Body of pancreas (tissue), 4 donors: ENCODE data around the gene MMUT. TPM values are rescaled to one million over a fixed set of nuclear protein-coding genes. Genes with fewer than 3 reads are reported as not detected.

Experiments
- ATAC-seq: fragments of 150-250 bp; one replicate; pipeline ENCODE4 v1.9.1; 2016
- DNase-seq, 4 donors: peaks; one replicate each; pipeline ENCODE4 v3.0.0-alpha.2; 2019
- H3K27ac ChIP-seq, 4 donors: fragments of 200-600 bp; sonication (generic); 1 replicate in 3 of 4; 2 replicates in 1 of 4; pipeline versions ENCODE4 v1.5.1 to v1.6.1; 2016 to 2019; ENCODE audit warnings: mild to moderate bottlenecking in 1 of 4, mixed read lengths in 1 of 4, moderate library complexity in 1 of 4
- H3K27me3 ChIP-seq, 2 donors: fragments of 200-600 bp; sonication (generic); one replicate each; pipeline ENCODE4 v1.6.0; 2016; ENCODE audit warnings: mild to moderate bottlenecking in 1 of 2
- H3K36me3 ChIP-seq, 2 donors: fragments of 200-600 bp; sonication (generic); replicated peaks in 1 of 2; 2 replicates each; pipeline ENCODE4 v1.5.1; 2016; ENCODE audit warnings: low read depth in 2 of 2; ENCODE audit not compliant: insufficient read depth in 1 of 2
- H3K4me1 ChIP-seq: fragments of 200-600 bp; sonication (generic); one replicate; pipeline ENCODE4 v1.6.0; 2016
- H3K4me3 ChIP-seq, 2 donors: fragments of 200-600 bp; sonication (generic); 1 replicate in 1 of 2; 2 replicates in 1 of 2; pipeline ENCODE4 v1.5.1; 2016 to 2019
- H3K9me3 ChIP-seq, 3 donors: fragments of 200-600 bp; sonication (generic); 1 replicate in 2 of 3; 2 replicates in 1 of 3; pipeline ENCODE4 v1.5.1; 2016
- POLR2A ChIP-seq, 3 donors: fragments of 450-650 bp; IDR thresholded peaks; one replicate each; pipeline ENCODE4 v1.6.1; 2016; ENCODE audit warnings: antibody characterized with exemption in 3 of 3, mild to moderate bottlenecking in 2 of 3
- WGBS, 2 donors: methylation state at CpG; one replicate each; pipeline ENCODE4 v1.1.5; 2017; 5-methylcytosine and 5-hydroxymethylcytosine counted together
- intact Hi-C: fragments of 100-400 bp; cut with DNase I; formaldehyde crosslinking; loops from one replicate; pipeline ENCODE4 v1.15.1; 2023
- total RNA-seq, 2 donors: library from RNA; depleted of rRNA; stranded (reverse); fragments of >200 nt; gene quantifications; one replicate each; pipeline ENCODE4 v1.1.0, GENCODE V29; 2016
- TF ChIP-seq, protein P1 (sequence below), 7 experiments: fragments of 450-650 bp in 4 of 7; fragments of 200-600 bp in 3 of 7; sonication (generic) in 3 of 7; IDR thresholded peaks; one replicate each; pipeline ENCODE4 v1.5.1; 2016 to 2019; ENCODE audit warnings: antibody characterized with exemption in 7 of 7

MMUT gene
- total RNA-seq: 10 to 100 TPM in 1 of 2 donors, 1 to 10 TPM in 1; 8.3 to 10.5 TPM

DNA sequence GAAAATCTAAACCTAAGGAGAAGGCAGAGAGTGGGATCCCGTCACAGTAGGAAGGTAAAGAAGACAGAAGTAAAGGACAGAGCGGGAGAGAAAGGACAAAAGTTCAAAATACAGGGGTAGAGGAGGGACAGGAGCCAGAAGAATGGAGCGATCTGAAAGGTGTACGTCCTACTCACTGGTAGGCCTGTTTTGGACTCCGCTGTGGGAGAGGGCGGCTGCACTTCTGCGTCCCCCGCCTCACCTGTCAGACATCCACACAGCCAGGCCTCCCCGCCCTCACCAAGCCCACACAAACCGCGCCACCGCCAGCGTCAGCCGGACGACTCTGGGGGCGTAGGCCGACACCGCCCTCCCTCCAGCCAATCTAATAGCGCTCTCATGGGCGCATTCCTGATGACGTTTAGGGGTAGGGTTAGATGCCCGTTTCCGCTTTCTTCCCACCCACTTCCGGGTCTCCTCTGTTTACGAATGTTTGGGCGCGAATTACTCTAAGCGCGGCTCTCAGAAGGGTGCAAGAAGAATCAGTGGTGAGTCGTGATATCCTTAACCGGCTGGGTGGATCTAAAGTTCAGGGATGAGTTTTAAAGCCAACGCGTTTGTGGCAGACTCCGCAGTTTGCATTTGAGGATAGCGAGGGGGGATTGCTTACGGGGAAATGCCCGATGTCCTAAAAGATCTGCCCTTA, at the start of gene MMUT, which contains the start of gene CENPQ:
TSS of gene MMUT (minus strand) at position 327 of the 685 bp plus-strand sequence. CDS start 3,787 bp downstream, outside the sequence.
TSS of gene CENPQ (plus strand) at position 444 of the 685 bp plus-strand sequence. CDS start 6,807 bp downstream, outside the sequence.
- TF ChIP-seq, protein P1, sequence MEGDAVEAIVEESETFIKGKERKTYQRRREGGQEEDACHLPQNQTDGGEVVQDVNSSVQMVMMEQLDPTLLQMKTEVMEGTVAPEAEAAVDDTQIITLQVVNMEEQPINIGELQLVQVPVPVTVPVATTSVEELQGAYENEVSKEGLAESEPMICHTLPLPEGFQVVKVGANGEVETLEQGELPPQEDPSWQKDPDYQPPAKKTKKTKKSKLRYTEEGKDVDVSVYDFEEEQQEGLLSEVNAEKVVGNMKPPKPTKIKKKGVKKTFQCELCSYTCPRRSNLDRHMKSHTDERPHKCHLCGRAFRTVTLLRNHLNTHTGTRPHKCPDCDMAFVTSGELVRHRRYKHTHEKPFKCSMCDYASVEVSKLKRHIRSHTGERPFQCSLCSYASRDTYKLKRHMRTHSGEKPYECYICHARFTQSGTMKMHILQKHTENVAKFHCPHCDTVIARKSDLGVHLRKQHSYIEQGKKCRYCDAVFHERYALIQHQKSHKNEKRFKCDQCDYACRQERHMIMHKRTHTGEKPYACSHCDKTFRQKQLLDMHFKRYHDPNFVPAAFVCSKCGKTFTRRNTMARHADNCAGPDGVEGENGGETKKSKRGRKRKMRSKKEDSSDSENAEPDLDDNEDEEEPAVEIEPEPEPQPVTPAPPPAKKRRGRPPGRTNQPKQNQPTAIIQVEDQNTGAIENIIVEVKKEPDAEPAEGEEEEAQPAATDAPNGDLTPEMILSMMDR (IDR thresholded peaks at IDR 0.05): peak in 2 of 7 experiments; percentile 0 to 19
- TF ChIP-seq POLR2A (IDR thresholded peaks at IDR 0.05): peak; percentile 72 to 96 (median 95)
- ATAC-seq: peak; percentile 100
- H3K4me1 ChIP-seq: peaks cover 27% of the 10 kb centered on the region
- H3K27me3 ChIP-seq: no peaks in the 10 kb centered on the region
- H3K36me3 ChIP-seq: peaks cover 0 to 4% of the 10 kb centered on the region in 2 donors
- intact Hi-C loops: no loop called here
- DNase-seq: peak; percentile 93 to 97 (median 94)
- 0% methylated on average over 31 to 37 of the region's 37 CpGs for WGBS, 2 donors
- peak within 1 kb of the TSS; percentile 70 to 92 (median 88) for H3K27ac ChIP-seq
- peak within 1 kb of the TSS; percentile 53 to 57 for H3K4me3 ChIP-seq
- H3K9me3 ChIP-seq: no peaks in the 10 kb centered on the region

DNA sequence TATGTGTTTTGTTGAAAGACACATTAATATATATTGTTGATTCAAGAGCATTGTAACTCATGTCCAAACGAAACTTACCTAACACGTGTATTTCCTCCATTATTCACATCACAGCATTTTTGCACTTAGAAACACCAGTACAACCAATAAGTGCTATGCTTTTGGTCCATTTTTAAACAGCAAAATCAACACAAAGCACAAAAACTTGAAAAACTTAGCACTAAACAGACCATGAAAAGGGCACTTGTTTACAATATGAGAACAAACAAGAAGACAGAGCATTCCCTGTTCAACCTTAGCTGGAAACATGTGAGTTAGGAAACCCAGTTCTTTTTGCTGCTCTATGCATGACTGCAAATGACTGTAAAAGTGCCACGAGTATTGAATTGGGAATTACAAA, 46.3 kb upstream of the MMUT start:
- WGBS, 2 donors: 82 to 83% methylated on average over 3 of the region's 3 CpGs
- ATAC-seq: no peak

GRCh38 chr6:49506569-49507111, 43.6 kb upstream of the MMUT start:
- DNase-seq: peak; percentile 22 to 61 (median 47)

More for the DNA sequence above, 46.3 kb upstream of the MMUT start:
- H3K36me3 ChIP-seq: no peaks in the 10 kb centered on the region
- no peaks in the 10 kb centered on the region for H3K27me3 ChIP-seq
- TF ChIP-seq POLR2A (IDR thresholded peaks at IDR 0.05): no peak
- peaks cover 25% of the 10 kb centered on the region for H3K4me1 ChIP-seq
- H3K4me3 ChIP-seq: no peak overlapping the region
- no peaks in the 10 kb centered on the region for H3K9me3 ChIP-seq
- H3K27ac ChIP-seq: no peak overlapping the region
- no peak for DNase-seq
- intact Hi-C loops: no loop called here

DNA sequence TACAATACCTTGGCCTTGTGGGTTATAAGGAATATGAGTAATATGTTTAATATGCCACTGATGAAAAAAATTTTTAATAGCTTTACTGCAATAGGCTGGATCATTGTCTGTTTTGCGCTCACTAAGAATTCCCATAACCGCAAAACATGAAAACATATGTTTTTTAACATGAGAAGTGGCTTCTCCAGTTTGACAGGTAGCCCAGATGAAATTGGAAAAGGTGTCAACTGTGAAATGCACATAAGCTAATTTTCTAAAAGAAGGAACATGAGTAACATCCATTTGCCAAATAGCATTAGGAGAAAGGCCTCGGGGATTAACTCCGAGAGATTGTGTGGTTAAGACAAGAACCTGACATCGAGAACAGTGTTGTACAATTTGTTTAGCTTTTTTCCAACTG, 41.6 kb upstream of the MMUT start:
- H3K27ac ChIP-seq: no peak overlapping the region
- ATAC-seq (no peak), DNase-seq (no peak)
- TF ChIP-seq POLR2A (IDR thresholded peaks at IDR 0.05): no peak
- TF ChIP-seq, protein P1 (IDR thresholded peaks at IDR 0.05): no peak
- H3K4me3 ChIP-seq: no peak overlapping the region
- 83 to 95% methylated on average over 5 of the region's 5 CpGs for WGBS, 2 donors
- H3K9me3 ChIP-seq: no peaks in the 10 kb centered on the region
- H3K4me1 ChIP-seq: peaks cover 12% of the 10 kb centered on the region
- no peaks in the 10 kb centered on the region for H3K27me3 ChIP-seq
- H3K36me3 ChIP-seq: no peaks in the 10 kb centered on the region
- intact Hi-C loops: no loop called here

More at GRCh38 chr6:49506569-49507111, 43.6 kb upstream of the MMUT start:
- whole genome bisulfite sequencing, 2 donors: 31 to 36% methylated on average over 5 of the region's 5 CpGs
- Histone ChIP-seq H3K27me3 (no peaks in the 10 kb centered on the region), H3K27ac (peak overlapping the region in 1 of 4 donors; percentile 36), H3K4me1 (peaks cover 12% of the 10 kb centered on the region), H3K9me3 (no peaks in the 10 kb centered on the region), H3K36me3 (no peaks in the 10 kb centered on the region), H3K4me3 (no peak overlapping the region)
- TF ChIP-seq, protein P1 (IDR thresholded peaks at IDR 0.05): no peak
- TF ChIP-seq POLR2A (IDR thresholded peaks at IDR 0.05): no peak
- intact Hi-C loops: no loop called here
- no peak for ATAC-seq

DNA sequence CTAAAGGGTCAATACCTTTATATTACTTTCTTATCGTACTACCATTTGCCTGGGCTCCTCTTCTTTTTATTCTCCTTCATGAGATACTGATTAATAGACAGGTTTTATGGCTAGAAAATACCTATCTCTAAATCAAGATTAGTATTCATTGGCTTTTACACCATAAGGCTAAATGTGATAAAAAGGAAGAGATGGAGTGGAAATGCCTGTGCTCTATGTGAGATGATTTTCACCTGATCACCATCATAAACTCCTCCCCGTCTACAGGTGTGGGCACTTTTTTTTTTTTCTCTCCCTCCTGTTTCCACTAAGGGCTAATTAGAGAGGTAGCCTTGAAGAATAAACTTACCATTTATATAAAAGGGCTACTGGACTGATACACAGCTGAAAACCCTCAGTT, 36.6 kb upstream of the MMUT start, which contains the start of gene GLYATL3:
TSS of gene GLYATL3 (plus strand) at position 301 of the 400 bp plus-strand sequence. CDS start 12,068 bp downstream, outside the sequence.
- DNase-seq (no peak), ATAC-seq (no peak)
- Histone ChIP-seq H3K9me3 (no peaks in the 10 kb centered on the region), H3K27me3 (no peaks in the 10 kb centered on the region), H3K27ac (no peak within 1 kb of the TSS), H3K4me3 (no peak within 1 kb of the TSS), H3K36me3 (no peaks in the 10 kb centered on the region), H3K4me1 (no peaks in the 10 kb centered on the region)
- intact Hi-C loops: no loop called here
- WGBS, 2 donors: 41 to 56% methylated on average over 2 of the region's 2 CpGs
- TF ChIP-seq, protein P1 (IDR thresholded peaks at IDR 0.05): no peak
- no peak for TF ChIP-seq POLR2A (IDR thresholded peaks at IDR 0.05)
